T-helper 1 cell treated with Interleukin-12 subunit alpha and Interleukin-12 subunit beta and Interleukin-4 antibody, amounts not matched to agents 30 ng/mL and 1 ng/mL, for 36 hours (primary cell): ENCODE measurements around the gene FBXO2. TPM values are rescaled to one million over a fixed set of nuclear protein-coding genes. Genes with fewer than 3 reads are reported as not detected.

Source experiments
- intact Hi-C: fragments of 100-400 bp; cut with micrococcal nuclease; formaldehyde crosslinking; loops from one replicate; pipeline ENCODE4 v1.15.1; 2024
- total RNA-seq: library from RNA; stranded (reverse); gene quantifications from 2 replicates; pipeline ENCODE4 v1.2.3, GENCODE V29; 2022

The FBXO2 gene
- total RNA-seq, 1 donor from 2014 or later = 2.0 TPM

- intact Hi-C loops = no loop called here
These were observed 53.4 kb downstream of the FBXO2 start for GRCh38 chr1:11600836-11601235.

GRCh38 chr1:11599891-11600576 lies 54.2 kb downstream of the FBXO2 start:
- intact Hi-C loops = no loop called here

GRCh38 chr1:11598461-11598860 lies 55.8 kb downstream of the FBXO2 start:
- intact Hi-C loops = no loop called here

Other genes starting within 250 kb of the FBXO2 start
- gene DISP3, start 175.3 kb downstream of the FBXO2 start, total RNA-seq = 0.20 and 0.56 TPM in 2 replicates
- gene FBXO44, start 448 bp upstream of the FBXO2 start, total RNA-seq = 33.2 and 34.2 TPM in 2 replicates
- gene FBXO6, start 9.8 kb upstream of the FBXO2 start, total RNA-seq = 30.0 and 30.9 TPM in 2 replicates
- gene MAD2L2, start 26.7 kb upstream of the FBXO2 start, total RNA-seq = 58.2 and 61.2 TPM in 2 replicates
- gene DRAXIN, start 37.3 kb upstream of the FBXO2 start, total RNA-seq = 0.10 and 0.15 TPM in 2 replicates
- gene AGTRAP, start 81.7 kb upstream of the FBXO2 start, total RNA-seq = 48.4 and 49.4 TPM in 2 replicates
- not detected in 2 replicates for gene C1orf167, start 107.8 kb upstream of the FBXO2 start, total RNA-seq
- 31.6 and 34.9 TPM in 2 replicates for gene MTHFR, start 151.5 kb upstream of the FBXO2 start, total RNA-seq
- gene CLCN6, start 151.8 kb upstream of the FBXO2 start, total RNA-seq = 15.2 and 17.5 TPM in 2 replicates
- gene NPPA, start 193.4 kb upstream of the FBXO2 start, total RNA-seq = not detected in 2 replicates
- not detected in 2 replicates for gene NPPB, start 204.5 kb upstream of the FBXO2 start, total RNA-seq